H9 (cell line): ENCODE results near the gene ADAMTS13. TPM values are rescaled to one million over a fixed set of nuclear protein-coding genes. Genes with fewer than 3 reads are reported as not detected.

Experiments
- DNase-seq: peaks from one replicate; pipeline ENCODE4 v3.0.0-alpha.2; 2017
- H2AFZ ChIP-seq: one replicate; pipeline ENCODE4 v1.6.1; 2013; ENCODE audit warnings: mild to moderate bottlenecking, low read length, control low read depth, moderate library complexity
- H2AK5ac ChIP-seq: 2 replicates; pipeline ENCODE4 v1.6.1; 2013; ENCODE audit warnings: low read length, control low read depth, mixed read lengths; ENCODE audit not compliant: insufficient read length
- H2BK120ac ChIP-seq: one replicate; pipeline ENCODE4 v1.6.1; 2013; ENCODE audit warnings: low read depth, mild to moderate bottlenecking, low read length, control low read depth, inconsistent platforms; ENCODE audit not compliant: poor library complexity, severe bottlenecking
- H2BK12ac ChIP-seq: 2 replicates; pipeline ENCODE4 v1.6.1; 2013; ENCODE audit warnings: low read length, control low read depth, mixed read lengths, low read depth; ENCODE audit not compliant: insufficient read length
- H2BK15ac ChIP-seq: 2 replicates; pipeline ENCODE4 v1.6.1; 2013; ENCODE audit warnings: low read depth, low read length, control low read depth
- H2BK20ac ChIP-seq: one replicate; pipeline ENCODE4 v1.6.1; 2013; ENCODE audit warnings: low read depth, mild to moderate bottlenecking, low read length, control low read depth, inconsistent platforms; ENCODE audit not compliant: poor library complexity, severe bottlenecking
- H2BK5ac ChIP-seq: 2 replicates; pipeline ENCODE4 v1.6.1; 2013; ENCODE audit warnings: low read length, control low read depth, mixed read lengths; ENCODE audit not compliant: insufficient read length
- H3K14ac ChIP-seq: 2 replicates; pipeline ENCODE4 v1.6.1; 2013; ENCODE audit warnings: low read length, control low read depth; ENCODE audit not compliant: insufficient read depth
- H3K18ac ChIP-seq: 2 replicates; pipeline ENCODE4 v1.6.1; 2013; ENCODE audit warnings: low read depth, mild to moderate bottlenecking, mixed read lengths, low read length, control low read depth; ENCODE audit not compliant: insufficient read length
- H3K23ac ChIP-seq: 2 replicates; pipeline ENCODE4 v1.6.1; 2013; ENCODE audit warnings: low read length, control low read depth, mixed read lengths, low read depth; ENCODE audit not compliant: insufficient read length
- H3K23me2 ChIP-seq: 2 replicates; pipeline ENCODE4 v1.6.1; 2013; ENCODE audit warnings: low read depth, mild to moderate bottlenecking, mixed read lengths, low read length, control low read depth; ENCODE audit not compliant: insufficient read length, poor library complexity, severe bottlenecking
- H3K27ac ChIP-seq: 2 replicates; pipeline ENCODE4 v1.5.1; 2013; ENCODE audit warnings: low read length, control low read depth, mixed read lengths, low read depth; ENCODE audit not compliant: insufficient read length
- H3K27me3 ChIP-seq: 2 replicates; pipeline ENCODE4 v1.6.1; 2013; ENCODE audit warnings: low read length, control low read depth, inconsistent platforms; ENCODE audit not compliant: insufficient read depth
- H3K4ac ChIP-seq: 2 replicates; pipeline ENCODE4 v1.6.1; 2013; ENCODE audit warnings: low read depth, mild to moderate bottlenecking, control low read depth, inconsistent platforms, low read length, moderate library complexity
- H3K4me1 ChIP-seq: 2 replicates; pipeline ENCODE4 v1.6.1; 2013; ENCODE audit warnings: low read length, control low read depth, inconsistent platforms; ENCODE audit not compliant: insufficient read depth
- H3K4me2 ChIP-seq: 2 replicates; pipeline ENCODE4 v1.6.1; 2013; ENCODE audit warnings: low read length, control low read depth, mixed read lengths; ENCODE audit not compliant: insufficient read length, insufficient read depth
- H3K56ac ChIP-seq: 2 replicates; pipeline ENCODE4 v1.6.1; 2013; ENCODE audit warnings: low read depth, mild to moderate bottlenecking, mixed read lengths, low read length, control low read depth; ENCODE audit not compliant: insufficient read length
- H3K79me1 ChIP-seq: 2 replicates; pipeline ENCODE4 v1.6.1; 2013; ENCODE audit warnings: low read depth, mild to moderate bottlenecking, moderate library complexity, low read length, control low read depth, inconsistent platforms; ENCODE audit not compliant: insufficient read depth, poor library complexity, severe bottlenecking
- H3K79me2 ChIP-seq: 2 replicates; pipeline ENCODE4 v1.6.1; 2013; ENCODE audit warnings: low read length, control low read depth, inconsistent platforms; ENCODE audit not compliant: insufficient read depth
- H3K9ac ChIP-seq: 2 replicates; pipeline ENCODE4 v1.6.1; 2013; ENCODE audit warnings: low read length, control low read depth, mixed read lengths; ENCODE audit not compliant: insufficient read length; ENCODE audit errors: extremely low read depth
- H3K9me3 ChIP-seq: one replicate; pipeline ENCODE4 v1.6.1; 2013; ENCODE audit warnings: low read depth, low read length, inconsistent platforms; ENCODE audit not compliant: control insufficient read depth
- H3T11ph ChIP-seq: one replicate; pipeline ENCODE4 v1.6.1; 2013; ENCODE audit warnings: mild to moderate bottlenecking, low read length, control low read depth, inconsistent platforms
- H4K20me1 ChIP-seq: one replicate; pipeline ENCODE4 v1.6.1; 2013; ENCODE audit not compliant: control insufficient read depth, insufficient read length, insufficient read depth
- H4K5ac ChIP-seq: 2 replicates; pipeline ENCODE4 v1.6.1; 2013; ENCODE audit warnings: low read depth, mild to moderate bottlenecking, mixed read lengths, low read length, control low read depth; ENCODE audit not compliant: insufficient read length
- H4K8ac ChIP-seq: replicated peaks from 2 replicates; pipeline ENCODE4 v1.6.1; 2013; ENCODE audit warnings: low read length, control low read depth, mixed read lengths, low read depth; ENCODE audit not compliant: insufficient read length
- H4K91ac ChIP-seq: 2 replicates; pipeline ENCODE4 v1.6.1; 2013; ENCODE audit warnings: low read depth, mild to moderate bottlenecking, moderate library complexity, mixed read lengths, low read length, control low read depth; ENCODE audit not compliant: insufficient read length
- H3K27ac Mint-ChIP-seq, 3 experiments: 2 replicates in 2 of 3; 3 replicates in 1 of 3; pipeline ENCODE4 v1.8.0; 2020 to 2021; ENCODE audit warnings: mixed read lengths in 3 of 3, mild to moderate bottlenecking in 1 of 3, moderate library complexity in 1 of 3
- H3K27me3 Mint-ChIP-seq: 2 replicates; pipeline ENCODE4 v1.8.0; 2021; ENCODE audit warnings: low read depth, mild to moderate bottlenecking, moderate library complexity, mixed read lengths
- H3K36me3 Mint-ChIP-seq, 3 experiments: 2 replicates in 2 of 3; 3 replicates in 1 of 3; pipeline ENCODE4 v1.8.0; 2020 to 2021; ENCODE audit warnings: low read depth in 3 of 3, mixed read lengths in 3 of 3; ENCODE audit not compliant: insufficient read depth in 1 of 3
- H3K4me1 Mint-ChIP-seq, 2 experiments: 2 replicates each; pipeline ENCODE4 v1.8.0; 2020; ENCODE audit warnings: mixed read lengths in 2 of 2
- H3K4me3 Mint-ChIP-seq, 2 experiments: 2 replicates in 1 of 2; 3 replicates in 1 of 2; pipeline ENCODE4 v1.8.0; 2020 to 2021; ENCODE audit warnings: mild to moderate bottlenecking in 2 of 2, mixed read lengths in 2 of 2, moderate library complexity in 1 of 2
- H3K9me3 Mint-ChIP-seq, 2 experiments: 2 replicates in 1 of 2; 3 replicates in 1 of 2; pipeline ENCODE4 v1.8.0; 2020; ENCODE audit warnings: mild to moderate bottlenecking in 2 of 2, mixed read lengths in 2 of 2, moderate library complexity in 1 of 2
- CTCF ChIP-seq: fragments of 200-600 bp; sonication (generic); conservative IDR thresholded peaks from 3 replicates; pipeline ENCODE4 v1.8.0; 2021; ENCODE audit warnings: antibody characterized with exemption, mild to moderate bottlenecking
- WGBS: extraction: QIAGEN DNeasy Blood & Tissue Kit; methylation state at CpG from one replicate; pipeline ENCODE4 v1.1.7; 2013; ENCODE audit warnings: missing lambda C conversion rate, low lambda C conversion rate, mixed read lengths; ENCODE audit not compliant: insufficient read length; ENCODE audit errors: extremely low coverage; 5-methylcytosine and 5-hydroxymethylcytosine counted together
- total RNA-seq: library from RNA; stranded (reverse); gene quantifications from 2 replicates; pipeline ENCODE4 v1.2.1, GENCODE V29; 2021

The ADAMTS13 gene
- total RNA-seq, 1 experiment from 2014 or later, result 8.8 TPM

- Histone ChIP-seq H2BK120ac (no peak overlapping the region), H4K8ac (no peak overlapping the region), H3K23me2 (no peaks in the 10 kb centered on the region), H4K5ac (no peak overlapping the region), H3K18ac (no peak overlapping the region), H3K23ac (no peak overlapping the region), H2AFZ (no peak overlapping the region), H4K20me1 (no peaks in the 10 kb centered on the region), H2BK20ac (no peak overlapping the region), H2BK15ac (no peak overlapping the region), H3K4me1 (no peaks in the 10 kb centered on the region), H3K27ac (no peak overlapping the region), H3K79me2 (no peaks in the 10 kb centered on the region), H3T11ph (no peak overlapping the region), H3K4me2 (no peak overlapping the region), H3K9me3 (no peaks in the 10 kb centered on the region), H3K27me3 (no peaks in the 10 kb centered on the region), H3K56ac (no peak overlapping the region), H3K79me1 (no peaks in the 10 kb centered on the region), H3K4ac (no peak overlapping the region), H4K91ac (no peak overlapping the region), H3K14ac (no peak overlapping the region), H2AK5ac (no peak overlapping the region), H3K9ac (no peak overlapping the region), H2BK12ac (no peak overlapping the region), H2BK5ac (no peak overlapping the region)
- no peak for DNase-seq
- no peak for TF ChIP-seq CTCF
- Mint-ChIP-seq H3K27me3 (peaks cover 20% of the 10 kb centered on the region), H3K9me3 (no peaks in the 10 kb centered on the region; a peak in 1 of 5 replicates), H3K36me3 (no peaks in the 10 kb centered on the region), H3K27ac (no peak overlapping the region), H3K4me1 (peaks cover 0 to 4% of the 10 kb centered on the region in 2 experiments; a peak in 1 of 4 replicates), H3K4me3 (no peak overlapping the region)
- no CpG with 5 or more reads among the region's 22 CpGs for WGBS
These were observed 62.7 kb downstream of the ADAMTS13 start for GRCh38 chr9:133484671-133485437.
